CD14-positive monocyte (primary cell): ENCODE results near the gene MPC1. TPM values are rescaled to one million over a fixed set of nuclear protein-coding genes. Genes with fewer than 3 reads are reported as not detected.

Source experiments
- DNase-seq, 3 donors: peaks; one replicate each; pipeline ENCODE4 v3.0.0-alpha.2; 2011 to 2022
- H2AFZ ChIP-seq: 2 replicates; pipeline ENCODE4 v1.6.0; 2012; ENCODE audit warnings: mild to moderate bottlenecking, low read depth, low read length, inconsistent platforms; ENCODE audit not compliant: insufficient read depth, poor library complexity, severe bottlenecking
- H3K27ac ChIP-seq, 2 donors: 1 replicate in 1 of 2; 2 replicates in 1 of 2; pipeline ENCODE4 v1.5.1; 2012 to 2013; ENCODE audit warnings: low read length in 2 of 2, control low read depth in 1 of 2, inconsistent platforms in 1 of 2, low read depth in 1 of 2, mild to moderate bottlenecking in 1 of 2
- H3K27me3 ChIP-seq, 2 donors: one replicate each; pipeline versions ENCODE4 v1.6.0 to v1.6.1; 2011 to 2013; ENCODE audit warnings: low read length in 2 of 2; ENCODE audit not compliant: control insufficient read depth in 2 of 2, insufficient read depth in 2 of 2
- H3K36me3 ChIP-seq, 2 donors: replicated peaks in 1 of 2; 1 replicate in 1 of 2; 2 replicates in 1 of 2; pipeline versions ENCODE4 v1.5.1 to v1.6.1; 2012 to 2013; ENCODE audit warnings: low read length in 2 of 2, control low read depth in 1 of 2, inconsistent platforms in 1 of 2, mild to moderate bottlenecking in 1 of 2; ENCODE audit not compliant: insufficient read depth in 2 of 2, control insufficient read depth in 1 of 2
- H3K4me1 ChIP-seq, 2 donors: 1 replicate in 1 of 2; 2 replicates in 1 of 2; pipeline versions ENCODE4 v1.5.1 to v1.6.1; 2012 to 2013; ENCODE audit warnings: low read length in 2 of 2, control low read depth in 1 of 2, inconsistent platforms in 1 of 2, mild to moderate bottlenecking in 1 of 2, moderate library complexity in 1 of 2; ENCODE audit not compliant: insufficient read depth in 2 of 2, control insufficient read depth in 1 of 2
- H3K4me2 ChIP-seq: replicated peaks from 2 replicates; pipeline ENCODE3; 2012; ENCODE audit warnings: low read length, moderate library complexity, mild to moderate bottlenecking; ENCODE audit not compliant: poor library complexity, severe bottlenecking; ENCODE audit errors: extremely low read depth
- H3K4me3 ChIP-seq, 3 experiments: fragments of 200-600 bp in 1 of 3; sonication (generic) in 1 of 3; replicated peaks in 1 of 3; 1 replicate in 2 of 3; 2 replicates in 1 of 3; pipeline ENCODE4 v1.5.1; 2011 to 2013; ENCODE audit warnings: low read length in 3 of 3, mild to moderate bottlenecking in 3 of 3, control low read depth in 2 of 3, low read depth in 2 of 3, inconsistent platforms in 1 of 3, moderate library complexity in 1 of 3
- H3K79me2 ChIP-seq: 2 replicates; pipeline ENCODE4 v1.6.0; 2012; ENCODE audit warnings: mild to moderate bottlenecking, control low read depth, inconsistent platforms, low read length, moderate library complexity; ENCODE audit not compliant: insufficient read depth
- H3K9ac ChIP-seq: 2 replicates; pipeline ENCODE4 v1.6.0; 2017; ENCODE audit warnings: low read length, mild to moderate bottlenecking; ENCODE audit not compliant: insufficient read depth, poor library complexity, severe bottlenecking
- H3K9me3 ChIP-seq, 2 donors: replicated peaks in 1 of 2; 1 replicate in 1 of 2; 2 replicates in 1 of 2; pipeline versions ENCODE4 v1.5.1 to v1.6.1; 2012 to 2013; ENCODE audit warnings: low read length in 2 of 2, control low read depth in 1 of 2; ENCODE audit not compliant: control insufficient read depth in 1 of 2, insufficient read depth in 1 of 2
- H4K20me1 ChIP-seq: 2 replicates; pipeline ENCODE4 v1.6.0; 2012; ENCODE audit warnings: mild to moderate bottlenecking, low read length, control low read depth, moderate library complexity; ENCODE audit not compliant: insufficient read depth
- H3K27ac Mint-ChIP-seq, 7 donors: one replicate each; pipeline ENCODE4 v1.8.0; 2020; ENCODE audit warnings: mild to moderate bottlenecking in 7 of 7, mixed read lengths in 7 of 7, moderate library complexity in 6 of 7, inconsistent platforms in 2 of 7
- H3K27me3 Mint-ChIP-seq, 3 donors: one replicate each; pipeline ENCODE4 v1.8.0; 2021 to 2022; ENCODE audit warnings: low read depth in 3 of 3, mild to moderate bottlenecking in 3 of 3, mixed read lengths in 3 of 3, moderate library complexity in 3 of 3, inconsistent platforms in 1 of 3
- H3K36me3 Mint-ChIP-seq, 2 donors: one replicate each; pipeline ENCODE4 v1.8.0; 2020; ENCODE audit warnings: mixed read lengths in 2 of 2, inconsistent platforms in 1 of 2, mild to moderate bottlenecking in 1 of 2
- H3K4me1 Mint-ChIP-seq: one replicate; pipeline ENCODE4 v1.8.0; 2020; ENCODE audit warnings: mild to moderate bottlenecking, mixed read lengths
- H3K4me3 Mint-ChIP-seq, 2 donors: one replicate each; pipeline ENCODE4 v1.8.0; 2020; ENCODE audit warnings: mild to moderate bottlenecking in 2 of 2, mixed read lengths in 2 of 2, moderate library complexity in 1 of 2
- H3K9me3 Mint-ChIP-seq, 7 donors: one replicate each; pipeline ENCODE4 v1.8.0; 2020 to 2022; ENCODE audit warnings: mixed read lengths in 7 of 7, mild to moderate bottlenecking in 6 of 7, moderate library complexity in 6 of 7, inconsistent platforms in 2 of 7
- WGBS: methylation state at CpG from one replicate; pipeline ENCODE4 v1.1.5; 2013; ENCODE audit warnings: missing lambda C conversion rate; ENCODE audit not compliant: insufficient coverage; 5-methylcytosine and 5-hydroxymethylcytosine counted together
- intact Hi-C, 2 donors: fragments of 100-400 bp; cut with micrococcal nuclease; formaldehyde crosslinking; loops; one replicate each; pipeline versions ENCODE4 v1.15.0 to v1.15.1; 2023
- polyA plus RNA-seq, 3 donors: library from polyadenylated mRNA; depleted of rRNA in 1 of 3; unstranded in 2 of 3; stranded (reverse) in 1 of 3; fragments of 300-500 nt in 2 of 3; fragments of >200 nt in 1 of 3; fragmentation: Illumina TruSeq in 2 of 3; gene quantifications; 1 replicate in 2 of 3; 2 replicates in 1 of 3; pipeline ENCODE4 v1.2.3, GENCODE V29; 2012 to 2021
- TF ChIP-seq, protein P1 (sequence below): fragments of 200-600 bp; IDR thresholded peaks from one replicate; pipeline ENCODE4 v1.8.0; 2022; ENCODE audit warnings: antibody characterized with exemption, mild to moderate bottlenecking

MPC1 gene
- polyA plus RNA-seq, 3 donors = 52.4 to 122 (median 104) TPM

GRCh38 chr6:166348305-166348949 lies 34.3 kb downstream of the MPC1 start:
- Mint-ChIP-seq H3K4me3 (no peak overlapping the region), H3K36me3 (peaks cover 0 to 2% of the 10 kb centered on the region in 2 donors), H3K27ac (peak overlapping the region in 1 of 7 donors; percentile 50), H3K4me1 (peaks cover 33% of the 10 kb centered on the region), H3K27me3 (peaks cover 0 to 1% (median 0%) of the 10 kb centered on the region in 3 donors), H3K9me3 (peaks cover 0 to 10% (median 2%) of the 10 kb centered on the region in 7 donors)
- Histone ChIP-seq H3K4me1 (peaks cover 28% of the 10 kb centered on the region in 2 donors), H2AFZ (no peak overlapping the region), H3K9me3 (no peaks in the 10 kb centered on the region), H3K27ac (no peak overlapping the region), H3K9ac (no peak overlapping the region), H3K4me2 (no peak overlapping the region), H3K79me2 (no peaks in the 10 kb centered on the region), H3K36me3 (no peaks in the 10 kb centered on the region), H4K20me1 (no peaks in the 10 kb centered on the region), H3K27me3 (no peaks in the 10 kb centered on the region), H3K4me3 (no peak overlapping the region)
- intact Hi-C loops = no loop called here
- TF ChIP-seq, protein P1, sequence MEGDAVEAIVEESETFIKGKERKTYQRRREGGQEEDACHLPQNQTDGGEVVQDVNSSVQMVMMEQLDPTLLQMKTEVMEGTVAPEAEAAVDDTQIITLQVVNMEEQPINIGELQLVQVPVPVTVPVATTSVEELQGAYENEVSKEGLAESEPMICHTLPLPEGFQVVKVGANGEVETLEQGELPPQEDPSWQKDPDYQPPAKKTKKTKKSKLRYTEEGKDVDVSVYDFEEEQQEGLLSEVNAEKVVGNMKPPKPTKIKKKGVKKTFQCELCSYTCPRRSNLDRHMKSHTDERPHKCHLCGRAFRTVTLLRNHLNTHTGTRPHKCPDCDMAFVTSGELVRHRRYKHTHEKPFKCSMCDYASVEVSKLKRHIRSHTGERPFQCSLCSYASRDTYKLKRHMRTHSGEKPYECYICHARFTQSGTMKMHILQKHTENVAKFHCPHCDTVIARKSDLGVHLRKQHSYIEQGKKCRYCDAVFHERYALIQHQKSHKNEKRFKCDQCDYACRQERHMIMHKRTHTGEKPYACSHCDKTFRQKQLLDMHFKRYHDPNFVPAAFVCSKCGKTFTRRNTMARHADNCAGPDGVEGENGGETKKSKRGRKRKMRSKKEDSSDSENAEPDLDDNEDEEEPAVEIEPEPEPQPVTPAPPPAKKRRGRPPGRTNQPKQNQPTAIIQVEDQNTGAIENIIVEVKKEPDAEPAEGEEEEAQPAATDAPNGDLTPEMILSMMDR = no peak
- no peak for DNase-seq
- WGBS = 100% methylated on average over 1 of the region's 6 CpGs

DNA sequence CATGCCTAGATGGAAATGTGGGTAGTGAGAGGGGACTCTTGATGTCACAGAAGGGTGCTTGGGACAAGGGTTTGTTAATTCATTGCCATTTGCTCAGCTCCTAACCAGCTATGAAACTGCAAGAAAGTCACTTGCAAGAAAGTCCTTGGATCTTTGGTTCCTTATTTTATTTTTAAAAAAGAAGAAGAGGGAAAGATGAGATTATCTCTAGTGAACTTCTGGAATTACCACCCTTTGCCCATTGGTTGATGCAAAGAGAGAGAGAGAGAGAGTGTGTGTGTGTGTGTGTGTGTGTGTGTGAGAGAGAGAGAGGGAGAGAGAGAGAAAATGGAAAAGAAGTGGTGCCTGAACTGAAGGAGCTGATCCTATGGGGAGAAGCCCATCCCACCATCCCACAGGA lies 35.8 kb downstream of the MPC1 start:
- no peaks in the 10 kb centered on the region for H4K20me1 ChIP-seq
- H3K27me3 ChIP-seq = no peaks in the 10 kb centered on the region
- H3K4me2 ChIP-seq = no peak overlapping the region
- DNase-seq = peak in 2 of 3 donors; percentile 5 to 35
- H3K9me3 Mint-ChIP-seq = peaks cover 0 to 10% (median 2%) of the 10 kb centered on the region in 7 donors
- H3K27me3 Mint-ChIP-seq = peaks cover 0 to 1% (median 0%) of the 10 kb centered on the region in 3 donors
- H3K4me1 Mint-ChIP-seq = peaks cover 32% of the 10 kb centered on the region
- H3K79me2 ChIP-seq = peaks cover 10% of the 10 kb centered on the region
- intact Hi-C loops = no loop called here
- H3K36me3 Mint-ChIP-seq = peaks cover 0 to 2% of the 10 kb centered on the region in 2 donors
- H3K4me3 ChIP-seq = no peak overlapping the region
- H3K9me3 ChIP-seq = no peaks in the 10 kb centered on the region
- no peak overlapping the region for H3K27ac ChIP-seq
- H2AFZ ChIP-seq = no peak overlapping the region
- H3K9ac ChIP-seq = no peak overlapping the region
- no peaks in the 10 kb centered on the region for H3K36me3 ChIP-seq
- H3K4me3 Mint-ChIP-seq = peak overlapping the region in 1 of 2 donors; percentile 39
- TF ChIP-seq, protein P1 = no peak
- peak overlapping the region in 6 of 7 donors; percentile 20 to 79 (median 60) for H3K27ac Mint-ChIP-seq
- peaks cover 31 to 33% of the 10 kb centered on the region in 2 donors for H3K4me1 ChIP-seq
